Activated CD4-positive, alpha-beta T cell treated with anti-CD3 and anti-CD28 coated beads, Interleukin-2, amount 50 U/mL, for 4 hours (primary cell): ENCODE data around the gene YIPF2.

Experiments used
- DNase-seq, 2 experiments: peaks; one replicate each; pipeline ENCODE4 v3.0.0-alpha.2; 2020

Gene YIPF2

DNA sequence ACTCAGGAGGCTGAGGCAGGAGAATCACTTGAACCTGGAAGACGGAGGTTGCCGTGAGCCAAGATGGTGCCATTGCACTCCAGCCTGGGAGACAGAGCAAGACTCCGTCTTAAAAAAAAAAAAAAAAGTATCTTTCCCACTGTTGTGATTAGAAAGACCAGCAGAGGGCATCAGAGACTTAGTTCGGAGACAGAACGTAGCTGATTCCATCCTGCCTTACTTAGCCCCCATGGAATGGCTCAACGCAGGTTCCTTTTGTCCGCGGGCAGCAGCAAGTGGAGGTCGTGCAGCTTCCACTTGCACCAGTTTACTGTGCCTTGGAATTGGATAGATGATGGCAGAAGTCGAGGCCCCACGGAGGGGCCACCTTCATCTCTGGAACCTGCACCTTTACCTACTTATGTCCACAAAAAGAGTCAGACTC is 8.2 kb upstream of the YIPF2 start:
- DNase-seq = no peak

- DNase-seq = no peak
Measured at GRCh38 chr19:10935371-10936059, 7.1 kb upstream of the YIPF2 start.

GRCh38 chr19:10929402-10929794 is 959 bp upstream of the YIPF2 start:
- DNase-seq = no peak

- no peak for DNase-seq
Measured at GRCh38 chr19:10927730-10928562, 493 bp downstream of the YIPF2 start.

DNA sequence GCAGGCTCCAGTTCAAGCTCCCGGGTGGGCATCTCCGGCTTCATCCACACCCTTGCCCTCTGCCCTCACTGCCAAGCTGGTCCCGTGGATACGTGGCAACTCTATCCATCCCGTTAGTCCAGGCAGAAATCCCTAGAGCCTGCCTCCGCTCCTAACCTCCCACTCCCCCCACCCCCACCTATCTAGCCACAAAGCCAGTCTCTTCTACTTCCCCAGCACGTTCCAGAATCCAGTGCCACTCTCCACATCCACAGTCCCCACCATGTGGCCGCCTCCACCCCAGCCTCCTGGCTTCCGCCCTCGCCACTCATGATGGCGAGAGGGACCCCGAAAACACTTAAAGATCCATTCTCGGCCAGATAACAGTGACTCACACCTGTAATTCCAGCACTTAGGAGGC is 3.8 kb downstream of the YIPF2 start:
- no peak for DNase-seq

- no peak for DNase-seq
Measured at GRCh38 chr19:10923260-10924112, 5.0 kb downstream of the YIPF2 start.

DNA sequence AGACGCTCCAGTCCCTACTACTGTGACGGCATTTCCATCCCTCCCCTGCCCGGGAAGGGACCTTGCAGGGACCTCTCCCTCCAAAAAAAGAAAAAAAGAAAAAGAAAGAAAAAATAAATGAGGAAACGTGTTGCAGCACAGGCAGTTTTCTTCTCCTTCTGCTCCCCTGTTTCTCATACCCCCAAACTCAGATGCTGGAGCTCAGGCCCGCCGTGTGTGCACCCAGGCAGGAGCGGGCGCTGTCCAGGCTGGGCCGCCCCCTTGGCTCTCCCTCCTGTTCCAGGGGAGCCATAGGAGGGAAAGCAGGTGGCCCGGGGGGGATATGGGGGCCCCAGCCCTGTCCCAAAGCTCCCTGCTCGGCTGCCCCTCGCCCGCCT is 5.8 kb downstream of the YIPF2 start:
- no peak for DNase-seq

DNA sequence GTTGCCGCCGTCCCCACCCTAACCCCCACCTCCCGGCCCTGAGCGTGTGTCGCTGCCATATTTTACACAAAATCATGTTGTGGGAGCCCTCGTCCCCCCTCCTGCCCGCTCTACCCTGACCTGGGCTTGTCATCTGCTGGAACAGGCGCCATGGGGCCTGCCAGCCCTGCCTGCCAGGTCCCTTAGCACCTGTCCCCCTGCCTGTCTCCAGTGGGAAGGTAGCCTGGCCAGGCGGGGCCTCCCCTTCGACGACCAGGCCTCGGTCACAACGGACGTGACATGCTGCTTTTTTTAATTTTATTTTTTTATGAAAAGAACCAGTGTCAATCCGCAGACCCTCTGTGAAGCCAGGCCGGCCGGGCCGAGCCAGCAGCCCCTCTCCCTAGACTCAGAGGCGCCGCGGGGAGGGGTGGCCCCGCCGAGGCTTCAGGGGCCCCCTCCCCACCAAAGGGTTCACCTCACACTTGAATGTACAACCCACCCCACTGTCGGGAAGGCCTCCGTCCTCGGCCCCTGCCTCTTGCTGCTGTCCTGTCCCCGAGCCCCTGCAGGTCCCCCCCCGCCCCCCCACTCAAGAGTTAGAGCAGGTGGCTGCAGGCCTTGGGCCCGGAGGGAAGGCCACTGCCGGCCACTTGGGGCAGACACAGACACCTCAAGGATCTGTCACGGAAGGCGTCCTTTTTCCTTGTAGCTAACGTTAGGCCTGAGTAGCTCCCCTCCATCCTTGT is 6.4 kb downstream of the YIPF2 start:
- no peak for DNase-seq

- DNase-seq = no peak
Measured at GRCh38 chr19:10921199-10921909, 7.1 kb downstream of the YIPF2 start.

DNA sequence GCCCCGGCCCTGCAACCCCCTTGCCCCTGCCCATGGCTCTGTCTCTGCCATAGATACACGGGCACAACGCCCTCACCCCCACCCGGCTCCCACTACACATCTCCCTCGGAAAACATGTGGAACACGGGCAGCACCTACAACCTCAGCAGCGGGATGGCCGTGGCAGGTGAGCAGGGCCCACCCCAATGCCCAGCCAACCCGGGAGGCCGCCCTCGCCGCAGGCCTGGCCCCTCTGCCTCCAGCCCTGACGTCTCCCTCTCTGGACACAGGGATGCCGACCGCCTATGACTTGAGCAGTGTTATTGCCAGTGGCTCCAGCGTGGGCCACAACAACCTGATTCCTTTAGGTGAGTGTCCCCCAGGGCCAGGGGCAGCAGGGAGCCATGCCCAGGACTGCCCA is 7.7 kb downstream of the YIPF2 start:
- no peak for DNase-seq

GRCh38 chr19:10920288-10920655 is 8.2 kb downstream of the YIPF2 start:
- DNase-seq = no peak

GRCh38 chr19:10919352-10920287 is 8.8 kb downstream of the YIPF2 start:
- no peak for DNase-seq

GRCh38 chr19:10918359-10918758 is 10.1 kb downstream of the YIPF2 start:
- DNase-seq = no peak

DNA sequence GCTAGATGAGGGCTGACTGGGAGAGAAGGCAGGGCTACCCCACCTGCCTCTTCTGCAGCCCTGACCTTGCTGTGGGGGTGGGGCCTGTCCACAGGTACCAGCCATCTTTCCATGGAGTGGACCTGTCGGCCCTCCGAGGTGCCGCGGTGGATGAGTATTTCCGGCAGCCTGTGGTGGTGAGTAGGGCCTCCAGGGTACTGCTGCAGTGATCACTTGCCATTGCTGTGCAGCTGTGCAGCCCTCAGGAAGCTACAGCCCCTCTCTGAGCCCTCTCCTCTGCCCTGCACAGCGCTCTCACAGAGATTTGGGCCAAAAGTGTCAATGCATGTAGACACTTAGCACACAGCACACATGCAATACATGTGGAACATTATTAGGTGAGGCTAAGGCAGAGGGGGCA is 11.8 kb downstream of the YIPF2 start:
- DNase-seq = no peak

GRCh38 chr19:10915130-10916091 is 13.0 kb downstream of the YIPF2 start:
- DNase-seq = no peak

DNA sequence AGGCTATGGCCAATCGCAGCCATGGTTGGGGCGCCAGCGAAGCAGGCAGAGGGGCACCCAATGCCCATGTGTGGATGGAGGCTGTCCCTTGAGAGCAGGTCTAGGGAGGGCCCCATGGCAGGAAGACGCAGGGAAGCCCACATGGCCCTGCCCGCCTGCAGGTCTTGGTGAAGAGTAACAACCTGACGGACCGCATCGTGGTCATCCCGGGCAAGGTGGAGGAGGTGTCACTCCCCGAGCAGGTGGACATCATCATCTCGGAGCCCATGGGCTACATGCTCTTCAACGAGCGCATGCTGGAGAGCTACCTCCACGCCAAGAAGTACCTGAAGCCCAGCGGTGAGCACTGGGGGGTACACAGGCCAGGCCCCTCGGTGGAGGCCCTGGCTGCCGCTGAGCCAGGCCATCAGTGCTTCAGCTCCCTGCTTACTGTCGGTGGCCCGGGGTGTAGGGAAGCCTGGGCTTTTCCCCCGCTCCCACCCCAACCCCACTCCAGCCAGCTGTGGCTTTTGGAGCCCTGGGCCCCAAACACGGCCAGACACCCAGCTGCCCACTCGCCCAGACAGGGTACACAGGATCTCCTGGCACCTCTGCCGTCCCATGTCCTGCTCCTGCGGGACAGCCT is 14.6 kb downstream of the YIPF2 start:
- no peak for DNase-seq

DNA sequence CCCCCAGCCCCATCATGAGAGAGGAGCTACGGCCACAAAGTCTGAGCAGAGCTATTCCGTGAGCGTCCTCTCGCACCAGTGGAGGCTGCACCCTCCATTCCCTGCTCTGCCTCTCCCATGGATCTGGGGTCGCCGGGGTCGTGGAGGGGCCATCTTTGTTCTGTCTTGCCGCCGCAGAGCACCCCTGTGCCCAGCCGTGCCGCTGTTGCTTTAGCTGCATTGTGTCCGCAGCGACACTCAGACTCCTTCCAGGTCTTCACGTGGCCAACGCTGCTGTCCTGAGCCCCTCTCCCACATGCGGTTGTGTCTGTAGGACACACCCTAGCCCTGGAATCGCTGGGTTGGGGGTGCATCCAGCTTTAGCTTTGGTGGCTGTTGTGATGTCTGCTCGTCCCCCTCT is 15.8 kb downstream of the YIPF2 start:
- no peak for DNase-seq

- DNase-seq = no peak
Measured at GRCh38 chr19:10911579-10912363, 16.7 kb downstream of the YIPF2 start.
